ENCODE measurements around the gene SOBP.

GRCh38 chr6:107466062-107466461 lies 23.9 kb upstream of the SOBP start:
- TF ChIP-seq, protein P1, sequence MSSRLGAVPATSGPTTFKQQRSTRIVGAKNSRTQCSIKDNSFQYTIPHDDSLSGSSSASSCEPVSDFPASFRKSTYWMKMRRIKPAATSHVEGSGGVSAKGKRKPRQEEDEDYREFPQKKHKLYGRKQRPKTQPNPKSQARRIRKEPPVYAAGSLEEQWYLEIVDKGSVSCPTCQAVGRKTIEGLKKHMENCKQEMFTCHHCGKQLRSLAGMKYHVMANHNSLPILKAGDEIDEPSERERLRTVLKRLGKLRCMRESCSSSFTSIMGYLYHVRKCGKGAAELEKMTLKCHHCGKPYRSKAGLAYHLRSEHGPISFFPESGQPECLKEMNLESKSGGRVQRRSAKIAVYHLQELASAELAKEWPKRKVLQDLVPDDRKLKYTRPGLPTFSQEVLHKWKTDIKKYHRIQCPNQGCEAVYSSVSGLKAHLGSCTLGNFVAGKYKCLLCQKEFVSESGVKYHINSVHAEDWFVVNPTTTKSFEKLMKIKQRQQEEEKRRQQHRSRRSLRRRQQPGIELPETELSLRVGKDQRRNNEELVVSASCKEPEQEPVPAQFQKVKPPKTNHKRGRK (CRISPR knock-in tag; IDR thresholded peaks at IDR 0.05; ENCODE audit: borderline replicate concordance) = no peak
- TF ChIP-seq CTCF (IDR thresholded peaks at IDR 0.05) (no peak), ZNF263 (CRISPR knock-in tag; IDR thresholded peaks at IDR 0.05; ENCODE audit: low read depth) (no peak), SMAD3 (CRISPR knock-in tag; IDR thresholded peaks at IDR 0.05; ENCODE audit: borderline replicate concordance) (no peak), ATF2 (CRISPR knock-in tag; IDR thresholded peaks at IDR 0.05; ENCODE audit: borderline replicate concordance, low read depth) (no peak), ESRRA (CRISPR knock-in tag; IDR thresholded peaks at IDR 0.05; ENCODE audit: borderline replicate concordance) (no peak), MAX (CRISPR knock-in tag; IDR thresholded peaks at IDR 0.05) (no peak)
- TF ChIP-seq, protein P2, sequence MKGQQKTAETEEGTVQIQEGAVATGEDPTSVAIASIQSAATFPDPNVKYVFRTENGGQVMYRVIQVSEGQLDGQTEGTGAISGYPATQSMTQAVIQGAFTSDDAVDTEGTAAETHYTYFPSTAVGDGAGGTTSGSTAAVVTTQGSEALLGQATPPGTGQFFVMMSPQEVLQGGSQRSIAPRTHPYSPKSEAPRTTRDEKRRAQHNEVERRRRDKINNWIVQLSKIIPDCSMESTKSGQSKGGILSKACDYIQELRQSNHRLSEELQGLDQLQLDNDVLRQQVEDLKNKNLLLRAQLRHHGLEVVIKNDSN (CRISPR knock-in tag; IDR thresholded peaks at IDR 0.05) = no peak

Data from WTC11 (cell line).